GM19025 (cell line): ENCODE results near the gene SLC4A4.

Experiments
- ATAC-seq: cut with Tn5 transposase; IDR thresholded peaks from one replicate; pipeline ENCODE4 v1.9.1; 2021; ENCODE audit warnings: mild to moderate bottlenecking, low read depth, moderate library complexity; ENCODE audit not compliant: unreplicated experiment

Gene SLC4A4

GRCh38 chr4:71466775-71467174, 128.0 kb downstream of the SLC4A4 start:
- no peak for ATAC-seq

DNA sequence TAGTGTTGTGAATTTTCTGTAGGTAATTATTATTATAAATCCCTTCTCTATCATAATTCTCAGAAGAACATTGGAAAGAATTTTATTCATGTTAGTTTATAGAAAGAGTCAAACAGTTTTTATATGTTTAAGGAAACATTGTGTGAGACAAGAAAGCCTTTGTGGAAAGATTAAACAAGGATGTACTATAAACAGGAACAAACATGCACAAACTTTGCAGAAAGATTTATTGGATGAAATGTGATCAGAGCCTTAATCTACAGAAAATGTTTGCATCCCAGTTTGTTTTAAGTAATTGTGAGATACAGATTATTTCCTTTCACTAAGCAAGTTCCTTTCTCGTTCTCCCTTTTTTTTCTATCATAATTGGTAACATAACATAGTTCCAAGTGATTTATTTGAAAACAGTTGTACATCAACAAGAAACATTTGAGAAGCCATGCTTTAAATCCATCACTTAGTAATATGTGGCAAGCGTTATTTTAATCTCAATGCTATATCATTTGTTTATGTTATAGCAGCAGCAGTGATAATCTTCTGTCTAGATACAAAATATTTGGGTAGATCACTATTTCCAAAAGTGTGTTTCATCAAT, 129.4 kb downstream of the SLC4A4 start:
- no peak for ATAC-seq

GRCh38 chr4:71469541-71469940, 130.7 kb downstream of the SLC4A4 start:
- ATAC-seq = no peak

GRCh38 chr4:71470524-71470923, 131.7 kb downstream of the SLC4A4 start:
- ATAC-seq = no peak

- no peak for ATAC-seq
These were observed 134.1 kb downstream of the SLC4A4 start for GRCh38 chr4:71472946-71473345.

GRCh38 chr4:71473541-71474240, 134.9 kb downstream of the SLC4A4 start:
- ATAC-seq = no peak

DNA sequence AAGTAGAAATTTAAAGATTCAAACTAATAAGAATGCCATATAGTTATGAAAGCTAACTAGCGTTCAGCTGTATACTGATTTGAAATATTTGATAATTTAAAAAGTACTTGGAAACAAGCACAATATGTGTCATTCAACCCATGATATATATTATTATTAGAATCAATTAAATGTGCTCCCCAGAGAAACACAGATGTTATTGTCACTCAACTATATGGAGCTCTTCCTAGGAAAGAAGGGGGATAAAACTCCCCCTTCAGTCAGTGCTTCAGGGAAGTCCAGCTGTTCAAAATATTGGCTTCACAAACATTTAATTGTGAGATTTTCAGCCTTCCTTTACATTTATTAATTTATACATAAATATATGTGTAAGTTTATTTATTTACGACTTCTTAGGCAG, 135.9 kb downstream of the SLC4A4 start:
- no peak for ATAC-seq

DNA sequence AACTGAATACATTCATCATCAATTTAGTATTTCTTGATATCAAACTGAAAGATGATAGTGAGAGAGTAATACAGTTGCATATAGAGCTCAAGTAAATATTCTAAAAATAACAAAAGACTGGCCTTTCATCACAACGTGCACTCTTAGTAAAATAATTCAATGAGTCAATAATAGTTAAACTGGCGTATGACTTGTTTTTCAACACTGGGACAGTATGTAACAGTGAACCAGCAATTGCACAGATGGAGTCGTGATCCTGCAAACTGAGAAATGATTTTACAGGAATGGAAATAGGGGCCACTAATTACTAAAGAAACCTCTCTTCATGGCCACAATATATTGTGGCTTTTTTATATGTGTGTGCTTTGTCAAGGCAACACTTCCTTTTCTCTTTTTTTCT, 137.4 kb downstream of the SLC4A4 start:
- no peak for ATAC-seq

DNA sequence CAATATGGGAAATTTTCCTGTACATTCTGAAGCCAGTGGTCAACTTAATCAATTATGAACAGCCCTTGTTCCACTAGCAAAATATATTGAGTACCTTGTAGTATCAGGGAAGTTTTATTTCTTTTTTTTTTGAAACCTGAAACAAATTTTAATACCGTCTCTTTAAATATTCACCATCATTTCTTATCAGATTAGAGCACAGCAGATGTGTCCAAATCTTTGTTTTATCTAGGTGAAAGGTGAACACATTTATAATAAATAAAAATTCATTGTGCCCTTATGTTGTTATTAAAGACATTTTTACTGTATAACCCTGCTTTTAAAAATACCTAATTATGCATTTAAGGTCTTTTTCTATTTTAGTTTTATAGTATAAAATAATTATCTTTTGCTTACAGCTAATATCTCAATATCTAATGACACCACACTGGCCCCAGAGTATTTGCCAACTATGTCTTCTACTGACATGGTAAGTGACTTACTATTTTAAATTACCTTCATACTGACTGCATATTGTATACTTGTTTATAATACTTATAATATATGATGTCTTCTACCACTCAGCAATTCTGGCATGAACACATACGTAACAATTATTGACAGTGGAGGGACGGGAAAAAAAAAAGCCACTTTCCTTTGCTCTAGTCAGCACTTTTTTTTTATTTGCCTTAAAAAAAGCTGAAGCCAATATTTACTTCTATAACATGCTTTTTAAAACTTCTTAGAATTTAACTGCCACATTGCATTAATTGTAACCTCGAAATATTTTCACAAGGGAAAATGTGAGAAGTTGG, 147.9 kb downstream of the SLC4A4 start:
- ATAC-seq = no peak

GRCh38 chr4:71487344-71487920, 148.6 kb downstream of the SLC4A4 start:
- no peak for ATAC-seq

DNA sequence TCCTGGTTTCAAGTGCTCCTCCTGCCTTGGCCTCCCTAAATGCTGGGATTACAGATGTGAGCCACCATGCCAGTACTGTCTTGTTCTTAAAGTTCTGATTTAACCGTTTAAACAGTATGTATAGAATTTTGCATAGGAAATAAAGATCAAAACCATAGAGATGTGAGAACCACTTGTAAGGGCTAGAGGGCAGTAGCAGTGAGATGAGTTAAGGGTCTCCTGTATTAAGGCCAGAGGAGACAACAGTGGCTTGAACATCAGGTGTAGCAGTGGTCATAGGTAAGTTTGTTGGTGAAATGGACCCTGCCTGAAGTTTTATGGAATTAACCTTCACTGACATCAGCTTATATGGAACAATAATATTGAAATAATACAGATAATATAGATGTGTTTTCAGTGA, 155.7 kb downstream of the SLC4A4 start:
- ATAC-seq = no peak

GRCh38 chr4:71495454-71495853, 156.6 kb downstream of the SLC4A4 start:
- no peak for ATAC-seq

- ATAC-seq = no peak
These were observed 158.3 kb downstream of the SLC4A4 start for GRCh38 chr4:71497078-71497477.

DNA sequence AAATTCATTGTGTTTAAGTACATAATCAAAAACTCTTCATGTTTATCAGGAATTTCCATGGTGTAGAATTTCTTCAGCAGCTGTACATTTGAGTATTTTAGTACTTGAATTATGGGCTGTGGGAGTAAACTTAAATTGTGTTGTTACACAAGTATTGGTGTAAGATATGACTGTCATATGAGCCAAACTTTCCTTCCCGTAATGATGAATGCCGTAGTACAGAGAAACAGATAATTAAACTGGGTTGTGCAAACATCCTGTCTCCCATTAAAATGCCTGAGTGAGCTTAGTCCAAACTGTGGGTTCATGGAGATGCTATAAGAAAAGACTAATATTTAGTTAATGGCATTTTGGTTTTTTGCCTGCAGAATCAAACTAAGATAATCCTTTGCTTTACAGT, 159.2 kb downstream of the SLC4A4 start:
- ATAC-seq = no peak

DNA sequence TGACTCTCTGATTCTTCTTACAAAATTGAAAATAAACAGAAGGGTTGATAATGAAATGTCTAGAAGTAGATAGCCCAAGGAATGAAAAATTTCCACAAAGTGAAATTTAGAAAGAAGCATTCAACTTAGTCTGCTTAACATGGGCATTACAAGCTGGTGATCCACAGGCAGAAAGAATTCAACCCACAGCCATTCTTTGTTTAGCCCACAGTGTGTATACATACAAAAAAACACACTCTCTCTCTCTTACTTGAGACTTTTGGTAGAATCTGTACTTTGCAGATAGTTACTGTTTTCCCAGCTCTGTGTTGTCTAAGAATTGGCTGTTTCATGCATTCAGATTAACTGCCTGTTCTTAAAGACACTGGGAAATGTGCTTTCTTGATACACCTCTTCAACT, 159.8 kb downstream of the SLC4A4 start:
- ATAC-seq = no peak

DNA sequence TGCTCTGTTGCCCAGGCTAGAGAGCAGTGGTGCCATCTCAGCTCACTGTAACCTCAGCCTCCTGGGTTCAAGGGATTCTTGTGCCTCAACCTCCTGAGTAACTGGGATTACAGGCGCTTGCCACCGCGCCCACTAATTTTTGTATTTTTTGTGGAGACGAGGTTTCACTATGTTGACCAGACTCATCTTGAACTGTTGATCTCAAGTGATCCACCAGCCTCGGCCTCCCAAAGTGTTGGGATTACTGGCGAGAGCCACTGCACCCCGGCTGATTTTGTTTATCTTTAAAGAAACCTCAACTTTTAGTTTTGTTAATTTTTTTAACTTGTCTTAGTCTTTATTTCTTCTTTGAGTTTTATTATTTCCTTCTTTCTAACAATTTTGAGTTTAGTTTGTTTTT, 163.2 kb downstream of the SLC4A4 start:
- no peak for ATAC-seq

- ATAC-seq = no peak
These were observed 179.6 kb downstream of the SLC4A4 start for GRCh38 chr4:71518283-71518989.

DNA sequence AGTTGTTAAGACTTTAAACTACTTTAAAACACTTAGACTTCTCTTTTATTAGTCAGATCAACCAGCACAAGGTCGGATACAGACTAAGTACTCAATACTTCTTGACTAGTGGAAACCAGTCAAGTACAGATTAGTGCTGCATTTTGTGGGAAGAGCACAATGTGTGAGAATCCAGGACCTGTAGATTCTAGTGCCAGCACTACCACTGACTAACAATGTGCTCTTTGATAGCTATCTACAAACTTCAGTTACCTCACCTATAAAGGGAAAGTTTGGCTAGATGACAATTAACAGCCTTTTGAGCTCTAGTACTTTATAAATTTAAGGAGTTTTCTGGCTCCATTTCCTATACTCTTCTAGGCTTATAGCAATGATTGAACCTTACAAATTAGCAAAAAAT, 181.5 kb downstream of the SLC4A4 start:
- ATAC-seq = no peak

GRCh38 chr4:71520850-71521249, 182.0 kb downstream of the SLC4A4 start:
- no peak for ATAC-seq

DNA sequence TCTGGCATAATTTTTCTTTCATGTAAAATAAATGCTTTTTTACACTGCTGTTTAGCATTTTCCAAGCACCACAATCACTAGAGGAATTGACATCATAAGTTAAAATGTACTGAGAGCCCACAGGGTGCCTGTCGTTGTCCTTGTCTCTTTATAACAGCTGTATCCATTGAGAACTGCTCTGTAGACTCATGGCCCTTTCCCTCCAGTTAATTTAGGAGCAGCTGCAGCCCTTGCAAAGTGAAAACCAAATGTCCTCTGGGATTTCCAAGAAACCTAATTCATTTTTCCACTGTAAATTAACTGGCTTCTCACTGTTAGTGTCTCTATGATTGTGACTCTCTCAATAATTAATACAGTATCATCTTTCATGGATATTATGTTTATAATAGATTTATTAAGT, 185.9 kb downstream of the SLC4A4 start:
- ATAC-seq = no peak
